Measurements from ENCODE around the gene OR6Q1. TPM values are rescaled to one million over a fixed set of nuclear protein-coding genes. Genes with fewer than 3 reads are reported as not detected.

OR6Q1 gene
- total and polyA plus RNA-seq, 2 of the 4 experiments (the other 2 are of a cell fraction): not detected

GRCh38 chr11:58023435-58023931 lies 7.3 kb upstream of the OR6Q1 start, which contains the start of gene OR9Q1:
OR9Q1 (plus strand) TSS chr11:58023881; CDS start chr11:58179445, 155,564 bp downstream.
- H3K9ac ChIP-seq (ENCODE audit: low read depth, low read length): peak within 1 kb of the TSS; percentile 46
- peak within 1 kb of the TSS; percentile 79 for H4K91ac ChIP-seq (ENCODE audit: insufficient read depth, low read depth, low read length)
- H3K79me1 ChIP-seq (ENCODE audit: low read depth in 1 of 2, low read length in 2 of 2): no peaks in the 10 kb centered on the region
- peak within 1 kb of the TSS; percentile 66 for H3K27ac ChIP-seq (ENCODE audit: insufficient read depth, low read length)
- H2AK9ac ChIP-seq (replicated peaks; ENCODE audit: low read depth, low read length, poor library complexity): peak within 1 kb of the TSS; percentile 12
- H4K8ac ChIP-seq (ENCODE audit: low read depth in 2 of 2, low read length in 2 of 2): peak within 1 kb of the TSS; percentile 65 to 88
- H3K4me3 ChIP-seq (ENCODE audit: insufficient read depth, low read depth, low read length): no peak within 1 kb of the TSS
- H3K9me1 ChIP-seq (ENCODE audit: insufficient read depth, low read length): peaks cover 16% of the 10 kb centered on the region
- BruUV-seq (replicated peaks): no TSS peak
- H3K36me3 ChIP-seq (ENCODE audit: control insufficient read depth, insufficient read depth, low read length): no peaks in the 10 kb centered on the region
- dilution Hi-C loops (cut with HindIII; ENCODE audit: low sequenced_read_pairs, unreplicated experiment): no loop called here
- H3K9me3 ChIP-seq (ENCODE audit: control insufficient read depth, insufficient read depth, low read length): no peaks in the 10 kb centered on the region
- WGBS, 2 experiments (ENCODE audit: extremely low coverage in 2 of 2, insufficient read length in 1 of 2): no CpG with 5 or more reads among the region's 5 CpGs
- no peak for ATAC-seq (ENCODE audit: low read depth)
- intact Hi-C loops (cut with micrococcal nuclease): no loop called here
- peak within 1 kb of the TSS; percentile 94 for H2BK15ac ChIP-seq (ENCODE audit: low read depth, low read length)
- in situ Hi-C loops (cut with MboI; ENCODE audit: low sequenced_read_pairs): no loop called here
- peak within 1 kb of the TSS; percentile 85 for H2AK5ac ChIP-seq (ENCODE audit: low read depth, low read length)
- H3K23ac ChIP-seq (ENCODE audit: low read depth, low read length): peak within 1 kb of the TSS; percentile 59; the same call in 1 of the 2 replicates
- H4K5ac ChIP-seq (ENCODE audit: low read depth, low read length): peak within 1 kb of the TSS; percentile 93
- no peaks in the 10 kb centered on the region for H4K20me1 ChIP-seq (ENCODE audit: insufficient read depth, low read length)
- no peak for DNase-seq
- H2BK120ac ChIP-seq (ENCODE audit: low read depth, low read length): peak within 1 kb of the TSS; percentile 81
- no peak for TF ChIP-seq BHLHE40 (IDR thresholded peaks at IDR 0.05; ENCODE audit: low read depth, low read length)
- no peak for TF ChIP-seq USF2 (IDR thresholded peaks at IDR 0.05; ENCODE audit: low read depth, low read length)
- TF ChIP-seq SMC3 (IDR thresholded peaks at IDR 0.05; ENCODE audit: low read depth, low read length): no peak
- TF ChIP-seq FOS (IDR thresholded peaks at IDR 0.05; ENCODE audit: low read depth, low read length): no peak
- no peak for TF ChIP-seq MXI1 (IDR thresholded peaks at IDR 0.05; ENCODE audit: borderline replicate concordance, low read depth, low read length)
- TF ChIP-seq CTCF (conservative IDR thresholded peaks at IDR 0.05; ENCODE audit: low read depth, low read length): no peak
- no peak for TF ChIP-seq RCOR1 (IDR thresholded peaks at IDR 0.05; ENCODE audit: insufficient replicate concordance, low read length)
- no peak for TF ChIP-seq MAZ (IDR thresholded peaks at IDR 0.05; ENCODE audit: borderline replicate concordance, low read depth, low read length)
- no peak for TF ChIP-seq ELK1 (IDR thresholded peaks at IDR 0.05; ENCODE audit: borderline replicate concordance, low read depth, low read length)
- no peak for TF ChIP-seq MAFK (IDR thresholded peaks at IDR 0.05; ENCODE audit: low read depth, low read length)
- TF ChIP-seq NFE2L2 (IDR thresholded peaks at IDR 0.05; ENCODE audit: low read depth, low read length): no peak
- no peak for TF ChIP-seq RAD21 (IDR thresholded peaks at IDR 0.05; ENCODE audit: low read length)
- no peak for TF ChIP-seq POLR2A (IDR thresholded peaks at IDR 0.05; ENCODE audit: low read depth, low read length)
- no peak for TF ChIP-seq CHD1 (IDR thresholded peaks at IDR 0.05; ENCODE audit: low read depth, low read length)
- no peak for TF ChIP-seq RFX5 (IDR thresholded peaks at IDR 0.05; ENCODE audit: low read depth, low read length)
- no peak for TF ChIP-seq CEBPB (IDR thresholded peaks at IDR 0.05; ENCODE audit: low read depth, low read length)
- H3K14ac ChIP-seq (replicated peaks; ENCODE audit: low read depth, low read length): peak within 1 kb of the TSS; percentile 61
- peaks cover 21% of the 10 kb centered on the region for H3K4me1 ChIP-seq (ENCODE audit: control insufficient read depth, insufficient read depth, low read length)
- peak within 1 kb of the TSS; percentile 92 for H2BK20ac ChIP-seq (ENCODE audit: low read depth, low read length)
- CTCF ChIA-PET: no interaction called here
- peak within 1 kb of the TSS; percentile 65 for H2BK5ac ChIP-seq (ENCODE audit: low read depth, low read length, poor library complexity, severe bottlenecking)
- peak within 1 kb of the TSS; percentile 95 for H3K18ac ChIP-seq (ENCODE audit: low read depth, low read length)
- H3K4ac ChIP-seq (ENCODE audit: low read depth, low read length): peak within 1 kb of the TSS; percentile 91
- no peaks in the 10 kb centered on the region for H3K27me3 ChIP-seq (ENCODE audit: control insufficient read depth, insufficient read depth, low read length)
- H2AFZ ChIP-seq (replicated peaks; ENCODE audit: low read length, poor library complexity): peak within 1 kb of the TSS; percentile 78
- no peak within 1 kb of the TSS; the same call in 1 of the 2 replicates for H3K4me2 ChIP-seq (ENCODE audit: low read depth, low read length)
- H3K56ac ChIP-seq (ENCODE audit: extremely low read depth, insufficient read depth, low read length): peak within 1 kb of the TSS; percentile 34; the same call in 1 of the 2 replicates
- POLR2A ChIA-PET (ENCODE audit: unreplicated experiment): no interaction called here
